Parathyroid adenoma (tissue), 2 donors: ENCODE results near the gene LPCAT1.

ENCODE experiments used
- H2AFZ ChIP-seq: fragments of 300-600 bp; sonication (generic); one replicate; pipeline ENCODE4 v1.7.0; 2017; ENCODE audit warnings: antibody characterized with exemption, mild to moderate bottlenecking
- H3K27ac ChIP-seq: fragments of 300-600 bp; sonication (generic); one replicate; pipeline ENCODE4 v1.7.0; 2017
- H3K27me3 ChIP-seq: fragments of 300-600 bp; sonication (generic); one replicate; pipeline ENCODE4 v1.7.0; 2017; ENCODE audit warnings: low read length; ENCODE audit not compliant: control insufficient read depth, insufficient read depth
- H3K36me3 ChIP-seq: fragments of 300-600 bp; sonication (generic); one replicate; pipeline ENCODE4 v1.7.0; 2017; ENCODE audit warnings: low read length; ENCODE audit not compliant: control insufficient read depth, insufficient read depth
- H3K4me1 ChIP-seq: fragments of 300-600 bp; sonication (generic); one replicate; pipeline ENCODE4 v1.7.0; 2017; ENCODE audit warnings: control low read depth
- H3K4me2 ChIP-seq: fragments of 300-600 bp; sonication (generic); one replicate; pipeline ENCODE4 v1.7.0; 2017; ENCODE audit warnings: low read length
- H3K4me3 ChIP-seq: fragments of 300-600 bp; sonication (generic); one replicate; pipeline ENCODE4 v1.7.0; 2017; ENCODE audit warnings: low read depth, low read length
- H3K79me2 ChIP-seq: fragments of 300-600 bp; sonication (generic); one replicate; pipeline ENCODE4 v1.7.0; 2017; ENCODE audit warnings: control low read depth
- H3K9ac ChIP-seq: fragments of 300-600 bp; sonication (generic); one replicate; pipeline ENCODE4 v1.7.0; 2017; ENCODE audit warnings: mild to moderate bottlenecking
- H3K9me3 ChIP-seq: fragments of 300-600 bp; sonication (generic); one replicate; pipeline ENCODE4 v1.7.0; 2017; ENCODE audit warnings: low read length; ENCODE audit not compliant: control insufficient read depth
- TF ChIP-seq, protein P1 (sequence below): fragments of 300-600 bp; sonication (generic); IDR thresholded peaks from one replicate; pipeline ENCODE4 v1.7.0; 2017; ENCODE audit warnings: antibody characterized with exemption, mild to moderate bottlenecking
- donor health status: primary hyperparathyroidism.

LPCAT1 gene

DNA sequence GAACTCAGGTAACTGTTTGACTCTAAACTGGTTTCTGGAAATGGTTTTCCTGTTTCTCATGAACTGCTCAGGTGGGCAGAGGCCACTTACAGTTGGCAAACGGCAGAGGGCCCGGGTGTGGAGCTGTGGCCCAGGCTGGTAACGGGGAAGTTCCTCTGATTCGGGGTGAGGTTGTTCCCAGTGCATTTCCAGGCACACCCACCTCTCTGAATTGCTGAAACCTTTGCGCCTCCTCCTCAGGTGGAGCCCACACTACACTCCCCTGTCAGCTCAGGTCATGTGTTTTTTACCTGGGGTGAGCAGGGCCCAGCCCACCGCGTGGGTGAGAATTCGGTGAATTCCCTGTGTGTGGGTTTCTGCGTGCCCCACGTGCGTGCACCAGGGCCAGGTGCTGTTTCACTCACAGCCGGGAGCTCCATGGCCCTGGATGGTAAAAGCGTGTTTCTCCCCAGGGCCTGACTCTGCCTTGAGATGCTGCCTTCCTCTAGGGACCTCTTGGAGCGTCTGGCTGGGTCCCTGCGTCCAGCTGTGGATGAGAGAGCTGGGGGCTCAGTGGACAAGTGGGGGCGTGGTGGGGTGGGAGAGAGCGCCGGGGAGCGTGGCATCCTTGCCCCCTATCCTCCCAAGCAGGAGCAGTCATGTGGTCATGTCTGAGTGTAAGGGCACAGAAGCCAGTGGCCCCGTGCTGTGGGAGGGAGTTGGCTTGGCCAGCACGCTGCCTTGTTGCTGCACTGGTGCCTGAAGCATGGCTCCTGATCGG, 33.5 kb upstream of the LPCAT1 start:
- TF ChIP-seq, protein P1, sequence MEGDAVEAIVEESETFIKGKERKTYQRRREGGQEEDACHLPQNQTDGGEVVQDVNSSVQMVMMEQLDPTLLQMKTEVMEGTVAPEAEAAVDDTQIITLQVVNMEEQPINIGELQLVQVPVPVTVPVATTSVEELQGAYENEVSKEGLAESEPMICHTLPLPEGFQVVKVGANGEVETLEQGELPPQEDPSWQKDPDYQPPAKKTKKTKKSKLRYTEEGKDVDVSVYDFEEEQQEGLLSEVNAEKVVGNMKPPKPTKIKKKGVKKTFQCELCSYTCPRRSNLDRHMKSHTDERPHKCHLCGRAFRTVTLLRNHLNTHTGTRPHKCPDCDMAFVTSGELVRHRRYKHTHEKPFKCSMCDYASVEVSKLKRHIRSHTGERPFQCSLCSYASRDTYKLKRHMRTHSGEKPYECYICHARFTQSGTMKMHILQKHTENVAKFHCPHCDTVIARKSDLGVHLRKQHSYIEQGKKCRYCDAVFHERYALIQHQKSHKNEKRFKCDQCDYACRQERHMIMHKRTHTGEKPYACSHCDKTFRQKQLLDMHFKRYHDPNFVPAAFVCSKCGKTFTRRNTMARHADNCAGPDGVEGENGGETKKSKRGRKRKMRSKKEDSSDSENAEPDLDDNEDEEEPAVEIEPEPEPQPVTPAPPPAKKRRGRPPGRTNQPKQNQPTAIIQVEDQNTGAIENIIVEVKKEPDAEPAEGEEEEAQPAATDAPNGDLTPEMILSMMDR: no peak
- Histone ChIP-seq H2AFZ (no peak overlapping the region), H3K4me2 (no peak overlapping the region), H3K9ac (no peak overlapping the region), H3K4me3 (no peak overlapping the region), H3K79me2 (no peaks in the 10 kb centered on the region), H3K9me3 (no peaks in the 10 kb centered on the region), H3K27me3 (no peaks in the 10 kb centered on the region), H3K36me3 (no peaks in the 10 kb centered on the region), H3K27ac (no peak overlapping the region), H3K4me1 (no peaks in the 10 kb centered on the region)

DNA sequence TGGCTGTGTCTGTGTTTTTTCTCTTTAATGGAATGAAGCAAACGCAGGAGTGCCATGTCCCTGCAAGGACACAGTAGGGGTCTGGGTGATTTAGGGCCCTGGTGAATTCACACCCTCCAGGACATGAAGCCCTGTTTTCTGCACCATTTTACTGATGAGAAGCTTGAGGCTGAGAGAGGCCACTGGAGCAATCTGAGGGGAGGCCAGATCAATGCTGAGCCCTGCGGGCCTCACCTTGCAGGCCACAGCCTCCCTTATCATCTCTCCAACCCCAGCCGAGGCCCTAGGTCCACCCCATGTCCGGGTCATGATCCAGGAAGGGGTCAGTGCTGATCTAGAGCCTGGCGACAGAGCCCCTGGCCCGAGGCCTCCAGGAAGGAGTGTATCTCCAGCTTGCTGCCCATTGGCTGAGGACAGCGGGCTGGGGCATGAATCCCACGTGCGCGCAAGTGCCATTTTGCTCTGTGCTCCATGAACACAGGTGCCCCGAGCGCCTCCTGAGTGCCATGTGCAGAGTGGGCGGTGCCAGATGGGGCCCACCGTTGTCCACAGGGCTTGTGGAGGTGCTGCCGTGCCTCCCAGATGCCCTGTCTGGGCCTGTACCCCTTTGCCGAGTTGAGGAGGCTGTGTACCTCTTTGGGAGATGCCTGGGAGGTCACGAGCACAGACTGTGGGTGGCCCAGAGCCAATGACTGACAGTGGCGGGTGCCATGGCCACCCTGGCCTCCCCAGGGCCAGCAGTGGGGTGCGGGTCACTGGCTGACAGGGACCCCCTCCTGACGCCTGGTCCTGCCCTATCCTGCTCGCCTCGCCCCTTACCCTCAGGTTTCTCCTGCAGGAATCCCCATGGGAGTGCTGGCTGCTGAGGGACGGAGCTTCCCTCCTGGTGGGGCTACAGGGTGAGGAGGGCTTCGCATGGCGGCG, 32.3 kb upstream of the LPCAT1 start:
- no peaks in the 10 kb centered on the region for H3K4me1 ChIP-seq
- H3K4me2 ChIP-seq: no peak overlapping the region
- H3K36me3 ChIP-seq: no peaks in the 10 kb centered on the region
- TF ChIP-seq, protein P1: no peak
- H2AFZ ChIP-seq: no peak overlapping the region
- no peaks in the 10 kb centered on the region for H3K9me3 ChIP-seq
- no peaks in the 10 kb centered on the region for H3K27me3 ChIP-seq
- H3K27ac ChIP-seq: no peak overlapping the region
- no peak overlapping the region for H3K9ac ChIP-seq
- H3K4me3 ChIP-seq: no peak overlapping the region
- H3K79me2 ChIP-seq: no peaks in the 10 kb centered on the region

DNA sequence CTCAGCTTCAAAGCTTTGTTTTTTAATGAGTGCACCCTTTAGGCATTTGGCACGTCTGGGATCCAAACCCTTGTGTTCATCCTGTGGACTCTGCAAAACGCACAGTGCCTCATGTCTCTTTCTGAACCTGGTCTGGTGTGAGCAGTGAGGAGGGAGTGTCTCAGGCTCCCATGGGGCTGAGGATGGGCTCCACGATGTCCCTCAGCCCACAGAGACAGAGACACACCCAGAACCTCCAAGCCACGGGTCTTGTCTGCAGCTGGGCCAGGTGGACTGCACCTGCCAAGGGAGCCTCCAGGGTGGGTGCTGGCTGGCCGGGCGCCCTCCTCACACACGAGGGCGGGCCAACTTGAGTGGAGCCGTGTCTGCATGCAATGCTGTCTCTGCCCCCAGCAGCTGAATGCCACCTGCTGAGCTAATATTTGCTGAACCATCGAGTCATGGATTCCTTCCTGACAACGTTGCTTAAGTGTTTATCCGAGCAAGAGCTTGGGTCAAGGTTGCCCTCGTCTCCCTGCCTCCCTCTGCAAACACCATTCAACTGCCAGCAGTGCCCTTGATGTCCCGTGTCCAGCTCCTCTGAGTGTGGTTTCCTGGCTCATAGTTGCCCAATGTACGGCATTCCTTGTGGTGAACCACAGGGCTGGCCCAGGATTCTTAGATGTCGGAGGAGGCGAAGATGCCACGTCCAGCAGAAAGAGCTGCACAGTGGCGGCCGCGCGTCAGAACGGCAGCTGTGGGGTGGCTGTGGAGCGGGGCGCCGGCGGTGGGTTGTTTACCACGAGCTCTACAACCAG, 31.4 kb upstream of the LPCAT1 start:
- TF ChIP-seq, protein P1: no peak
- Histone ChIP-seq H3K4me3 (no peak overlapping the region), H3K4me1 (no peaks in the 10 kb centered on the region), H3K27ac (no peak overlapping the region), H3K9me3 (no peaks in the 10 kb centered on the region), H3K9ac (no peak overlapping the region), H3K79me2 (no peaks in the 10 kb centered on the region), H3K4me2 (no peak overlapping the region), H3K27me3 (no peaks in the 10 kb centered on the region), H2AFZ (no peak overlapping the region), H3K36me3 (no peaks in the 10 kb centered on the region)

DNA sequence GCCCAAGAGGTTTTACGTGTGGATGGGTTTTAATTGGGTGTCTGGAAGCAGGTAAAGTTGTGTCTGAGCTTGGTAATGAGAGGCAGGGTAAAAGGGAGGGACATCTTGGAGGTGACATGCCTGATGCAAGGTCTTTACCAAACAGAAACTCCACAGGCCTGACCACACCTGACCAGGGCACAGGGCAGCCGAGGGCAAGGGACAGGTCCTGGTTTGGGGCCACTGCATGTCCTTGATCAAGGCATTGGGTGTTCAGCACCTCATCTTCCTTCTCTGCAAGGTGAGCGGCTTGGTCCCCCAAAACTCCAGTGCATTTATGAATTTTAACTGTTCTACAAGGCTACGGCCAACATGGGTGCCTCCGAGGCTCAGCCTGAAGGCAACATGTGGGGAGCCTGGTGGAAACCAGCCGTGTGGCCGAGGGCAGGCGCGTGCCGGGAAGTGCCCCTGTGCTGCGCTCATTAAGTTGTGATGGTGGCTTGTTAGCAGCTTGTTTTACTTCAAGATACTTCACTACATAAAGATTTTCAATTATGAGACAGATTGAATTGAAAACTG, 30.7 kb upstream of the LPCAT1 start:
- Histone ChIP-seq H3K27ac (no peak overlapping the region), H3K9ac (no peak overlapping the region), H3K9me3 (no peaks in the 10 kb centered on the region)

More for the DNA sequence above, 30.7 kb upstream of the LPCAT1 start:
- H3K4me2 ChIP-seq: no peak overlapping the region
- no peaks in the 10 kb centered on the region for H3K27me3 ChIP-seq
- no peak overlapping the region for H2AFZ ChIP-seq
- H3K4me1 ChIP-seq: no peaks in the 10 kb centered on the region
- no peaks in the 10 kb centered on the region for H3K36me3 ChIP-seq
- no peak overlapping the region for H3K4me3 ChIP-seq
- no peaks in the 10 kb centered on the region for H3K79me2 ChIP-seq
- TF ChIP-seq, protein P1: no peak
